ENCODE results near the gene CCDC6.
"Not testable (repeated sequence)": the region's sequence is repeated elsewhere in the genome, so short reads cannot be mapped to it uniquely, and the experiment has no call there.

DNA sequence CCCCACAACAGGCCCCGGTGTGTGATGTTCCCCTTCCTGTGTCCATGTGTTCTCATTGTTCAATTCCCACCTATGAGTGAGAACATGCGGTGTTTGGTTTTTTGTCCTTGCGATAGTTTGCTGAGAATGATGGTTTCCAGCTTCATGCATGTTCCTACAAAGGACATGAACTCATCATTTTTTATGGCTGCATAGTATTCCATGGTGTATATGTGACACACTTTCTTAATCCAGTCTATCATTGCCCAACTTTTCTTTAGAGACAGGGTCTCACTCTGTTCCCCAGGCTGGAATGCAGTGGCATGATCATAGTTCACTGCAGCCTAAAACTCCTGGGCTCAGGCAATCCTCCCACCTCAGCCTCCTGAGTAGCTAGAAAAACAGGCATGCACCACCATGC, 120.9 kb downstream of the CCDC6 start:
- TF ChIP-seq, protein P1, sequence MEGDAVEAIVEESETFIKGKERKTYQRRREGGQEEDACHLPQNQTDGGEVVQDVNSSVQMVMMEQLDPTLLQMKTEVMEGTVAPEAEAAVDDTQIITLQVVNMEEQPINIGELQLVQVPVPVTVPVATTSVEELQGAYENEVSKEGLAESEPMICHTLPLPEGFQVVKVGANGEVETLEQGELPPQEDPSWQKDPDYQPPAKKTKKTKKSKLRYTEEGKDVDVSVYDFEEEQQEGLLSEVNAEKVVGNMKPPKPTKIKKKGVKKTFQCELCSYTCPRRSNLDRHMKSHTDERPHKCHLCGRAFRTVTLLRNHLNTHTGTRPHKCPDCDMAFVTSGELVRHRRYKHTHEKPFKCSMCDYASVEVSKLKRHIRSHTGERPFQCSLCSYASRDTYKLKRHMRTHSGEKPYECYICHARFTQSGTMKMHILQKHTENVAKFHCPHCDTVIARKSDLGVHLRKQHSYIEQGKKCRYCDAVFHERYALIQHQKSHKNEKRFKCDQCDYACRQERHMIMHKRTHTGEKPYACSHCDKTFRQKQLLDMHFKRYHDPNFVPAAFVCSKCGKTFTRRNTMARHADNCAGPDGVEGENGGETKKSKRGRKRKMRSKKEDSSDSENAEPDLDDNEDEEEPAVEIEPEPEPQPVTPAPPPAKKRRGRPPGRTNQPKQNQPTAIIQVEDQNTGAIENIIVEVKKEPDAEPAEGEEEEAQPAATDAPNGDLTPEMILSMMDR (conservative IDR thresholded peaks at IDR 0.05): not testable (repeated sequence)
- TF ChIP-seq EZH2 (IDR thresholded peaks at IDR 0.05; ENCODE audit: low read depth): not testable (repeated sequence)
